DOHH2 (cell line): ENCODE data around the gene INHBC.

Experiments
- EZH2phosphoT487 ChIP-seq: fragments of 200-600 bp; sonication (generic); IDR thresholded peaks from 2 replicates; pipeline ENCODE4 v1.6.1; 2017; ENCODE audit warnings: borderline replicate concordance, mild to moderate bottlenecking, antibody characterized with exemption, low read length, moderate library complexity, mixed read lengths
- TF ChIP-seq, protein P1 (sequence below): fragments of 200-600 bp; sonication (generic); IDR thresholded peaks from one replicate; pipeline ENCODE4 v1.5.1; 2014; ENCODE audit warnings: antibody characterized with exemption, mild to moderate bottlenecking, low read depth, low read length; ENCODE audit not compliant: poor library complexity, severe bottlenecking

DNA sequence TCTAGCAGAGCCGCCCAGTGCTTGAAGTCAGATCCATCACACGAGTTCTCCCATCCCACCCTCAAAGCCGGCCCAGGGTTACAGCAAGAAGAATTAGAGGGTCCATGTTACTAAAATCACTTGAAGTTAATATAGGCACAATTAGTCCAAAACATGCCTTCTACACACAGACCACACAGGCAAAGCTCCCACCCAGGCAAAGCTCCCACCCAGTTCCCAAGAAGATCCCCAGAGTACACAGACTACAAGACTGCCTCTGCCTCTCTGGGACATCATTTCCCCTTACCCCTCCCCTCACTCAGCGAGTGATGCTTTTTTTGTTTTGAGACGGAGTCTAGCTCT lies 28.3 kb downstream of the INHBC start:
- TF ChIP-seq, protein P1, sequence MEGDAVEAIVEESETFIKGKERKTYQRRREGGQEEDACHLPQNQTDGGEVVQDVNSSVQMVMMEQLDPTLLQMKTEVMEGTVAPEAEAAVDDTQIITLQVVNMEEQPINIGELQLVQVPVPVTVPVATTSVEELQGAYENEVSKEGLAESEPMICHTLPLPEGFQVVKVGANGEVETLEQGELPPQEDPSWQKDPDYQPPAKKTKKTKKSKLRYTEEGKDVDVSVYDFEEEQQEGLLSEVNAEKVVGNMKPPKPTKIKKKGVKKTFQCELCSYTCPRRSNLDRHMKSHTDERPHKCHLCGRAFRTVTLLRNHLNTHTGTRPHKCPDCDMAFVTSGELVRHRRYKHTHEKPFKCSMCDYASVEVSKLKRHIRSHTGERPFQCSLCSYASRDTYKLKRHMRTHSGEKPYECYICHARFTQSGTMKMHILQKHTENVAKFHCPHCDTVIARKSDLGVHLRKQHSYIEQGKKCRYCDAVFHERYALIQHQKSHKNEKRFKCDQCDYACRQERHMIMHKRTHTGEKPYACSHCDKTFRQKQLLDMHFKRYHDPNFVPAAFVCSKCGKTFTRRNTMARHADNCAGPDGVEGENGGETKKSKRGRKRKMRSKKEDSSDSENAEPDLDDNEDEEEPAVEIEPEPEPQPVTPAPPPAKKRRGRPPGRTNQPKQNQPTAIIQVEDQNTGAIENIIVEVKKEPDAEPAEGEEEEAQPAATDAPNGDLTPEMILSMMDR, result no peak
- no peak for TF ChIP-seq EZH2phosphoT487
